Measurements from ENCODE around the gene MTA1.

GRCh38 chr14:105379946-105380345 lies 39.7 kb upstream of the MTA1 start:
- TF ChIP-seq SREBF2 (IDR thresholded peaks at IDR 0.05) (no peak), RFX5 (IDR thresholded peaks at IDR 0.05) (no peak)
